ENCODE data around the gene C1orf210.
A peak's percentile ranks its signal among the peaks of the same experiment; 100 is the strongest.

C1orf210 gene

GRCh38 chr1:43274125-43274803, 11.1 kb downstream of the C1orf210 start:
- peaks cover 4% of the 10 kb centered on the region for H3K36me3 Mint-ChIP-seq
- H3K4me1 Mint-ChIP-seq: peaks cover 30% of the 10 kb centered on the region
- H3K27ac Mint-ChIP-seq: peak overlapping the region; percentile 94
- H3K27me3 Mint-ChIP-seq: peaks cover 4% of the 10 kb centered on the region
- H3K4me3 Mint-ChIP-seq: peak overlapping the region; percentile 66
- peaks cover 10% of the 10 kb centered on the region for H3K9me3 Mint-ChIP-seq

GRCh38 chr1:43273708-43274107, 11.7 kb downstream of the C1orf210 start:
- H3K4me1 Mint-ChIP-seq: peaks cover 30% of the 10 kb centered on the region

GRCh38 chr1:43272576-43273571, 12.5 kb downstream of the C1orf210 start:
- Mint-ChIP-seq H3K36me3 (peaks cover 4% of the 10 kb centered on the region), H3K4me3 (no peak overlapping the region), H3K9me3 (peaks cover 10% of the 10 kb centered on the region), H3K27me3 (peaks cover 3% of the 10 kb centered on the region), H3K4me1 (peaks cover 30% of the 10 kb centered on the region), H3K27ac (no peak overlapping the region)

More at GRCh38 chr1:43273708-43274107, 11.7 kb downstream of the C1orf210 start:
- peaks cover 4% of the 10 kb centered on the region for H3K27me3 Mint-ChIP-seq
- H3K4me3 Mint-ChIP-seq: no peak overlapping the region
- H3K36me3 Mint-ChIP-seq: peaks cover 4% of the 10 kb centered on the region
- peaks cover 10% of the 10 kb centered on the region for H3K9me3 Mint-ChIP-seq
- H3K27ac Mint-ChIP-seq: peak overlapping the region; percentile 69

GRCh38 chr1:43272161-43272560, 13.2 kb downstream of the C1orf210 start:
- Mint-ChIP-seq H3K4me3 (no peak overlapping the region), H3K4me1 (peaks cover 30% of the 10 kb centered on the region), H3K36me3 (peaks cover 4% of the 10 kb centered on the region), H3K27ac (no peak overlapping the region), H3K9me3 (peaks cover 10% of the 10 kb centered on the region), H3K27me3 (peaks cover 5% of the 10 kb centered on the region)

GRCh38 chr1:43271186-43272118, 13.9 kb downstream of the C1orf210 start:
- Mint-ChIP-seq H3K4me1 (peaks cover 30% of the 10 kb centered on the region), H3K27ac (peak overlapping the region; percentile 3), H3K9me3 (peaks cover 10% of the 10 kb centered on the region), H3K4me3 (peak overlapping the region; percentile 47), H3K36me3 (peaks cover 4% of the 10 kb centered on the region), H3K27me3 (peaks cover 5% of the 10 kb centered on the region)

GRCh38 chr1:43270421-43271095, 14.8 kb downstream of the C1orf210 start:
- no peak overlapping the region for H3K27ac Mint-ChIP-seq
- H3K9me3 Mint-ChIP-seq: peaks cover 10% of the 10 kb centered on the region
- H3K4me3 Mint-ChIP-seq: peak overlapping the region; percentile 49
- peaks cover 30% of the 10 kb centered on the region for H3K4me1 Mint-ChIP-seq
- H3K27me3 Mint-ChIP-seq: peaks cover 5% of the 10 kb centered on the region
- H3K36me3 Mint-ChIP-seq: peaks cover 4% of the 10 kb centered on the region

GRCh38 chr1:43269627-43270375, 15.6 kb downstream of the C1orf210 start, which contains the start of gene TMEM125:
TMEM125 (plus strand) TSS chr1:43269983; CDS start chr1:43272723, 2,740 bp downstream.
- Mint-ChIP-seq H3K9me3 (peaks cover 5% of the 10 kb centered on the region), H3K27me3 (peaks cover 5% of the 10 kb centered on the region), H3K4me3 (peak within 1 kb of the TSS; percentile 49), H3K4me1 (peaks cover 22% of the 10 kb centered on the region), H3K27ac (no peak within 1 kb of the TSS), H3K36me3 (peaks cover 3% of the 10 kb centered on the region)

- H3K36me3 Mint-ChIP-seq: peaks cover 3% of the 10 kb centered on the region
These were observed 17.5 kb downstream of the C1orf210 start for GRCh38 chr1:43267818-43268425.

GRCh38 chr1:43267291-43267805, 18.0 kb downstream of the C1orf210 start:
- peaks cover 15% of the 10 kb centered on the region for H3K4me1 Mint-ChIP-seq
- H3K27me3 Mint-ChIP-seq: peaks cover 5% of the 10 kb centered on the region
- no peak overlapping the region for H3K27ac Mint-ChIP-seq
- H3K36me3 Mint-ChIP-seq: peaks cover 3% of the 10 kb centered on the region
- H3K9me3 Mint-ChIP-seq: peaks cover 11% of the 10 kb centered on the region
- no peak overlapping the region for H3K4me3 Mint-ChIP-seq

More at GRCh38 chr1:43267818-43268425, 17.5 kb downstream of the C1orf210 start:
- Mint-ChIP-seq H3K27ac (no peak overlapping the region), H3K4me3 (no peak overlapping the region), H3K9me3 (peaks cover 6% of the 10 kb centered on the region), H3K27me3 (peaks cover 5% of the 10 kb centered on the region), H3K4me1 (peaks cover 15% of the 10 kb centered on the region)

- H3K36me3 Mint-ChIP-seq: peaks cover 3% of the 10 kb centered on the region
- no peak overlapping the region for H3K27ac Mint-ChIP-seq
- no peak overlapping the region for H3K4me3 Mint-ChIP-seq
- H3K9me3 Mint-ChIP-seq: peaks cover 11% of the 10 kb centered on the region
- peaks cover 5% of the 10 kb centered on the region for H3K27me3 Mint-ChIP-seq
- peaks cover 14% of the 10 kb centered on the region for H3K4me1 Mint-ChIP-seq
These were observed 18.5 kb downstream of the C1orf210 start for GRCh38 chr1:43266881-43267280.

GRCh38 chr1:43265431-43265830, 19.9 kb downstream of the C1orf210 start:
- Mint-ChIP-seq H3K27me3 (peaks cover 5% of the 10 kb centered on the region), H3K9me3 (peaks cover 11% of the 10 kb centered on the region), H3K4me3 (no peak overlapping the region), H3K27ac (no peak overlapping the region), H3K4me1 (peaks cover 3% of the 10 kb centered on the region), H3K36me3 (peaks cover 3% of the 10 kb centered on the region)

- Mint-ChIP-seq H3K4me3 (no peak overlapping the region), H3K4me1 (no peaks in the 10 kb centered on the region)
These were observed 27.0 kb downstream of the C1orf210 start for GRCh38 chr1:43258370-43258769.

More at GRCh38 chr1:43258370-43258769, 27.0 kb downstream of the C1orf210 start:
- Mint-ChIP-seq H3K9me3 (peaks cover 5% of the 10 kb centered on the region), H3K27ac (no peak overlapping the region), H3K36me3 (no peaks in the 10 kb centered on the region), H3K27me3 (no peaks in the 10 kb centered on the region)

Data from activated naive CD4-positive, alpha-beta T cell treated with anti-CD3 and anti-CD28 coated beads, Interleukin-2, amount 50 U/mL, for 24 hours (primary cell).